ENCODE results near the gene ATG9A. TPM values are rescaled to one million over a fixed set of nuclear protein-coding genes. Genes with fewer than 3 reads are reported as not detected.

Gene ATG9A
- total and polyA plus RNA-seq, 7 donors = 7.6 to 40.6 (median 29.6) TPM

- 94% methylated on average over 10 of the region's 10 CpGs for WGBS, 2 donors
- Histone ChIP-seq H3K27ac (peak overlapping the region; percentile 87 to 97 (median 92)), H3K4me1 (peaks cover 0 to 53% (median 53%) of the 10 kb centered on the region in 4 donors), H3K27me3 (no peaks in the 10 kb centered on the region), H3K4me3 (no peak overlapping the region), H3K36me3 (peaks cover 0 to 39% (median 8%) of the 10 kb centered on the region in 4 donors), H3K9me3 (no peaks in the 10 kb centered on the region)
- TF ChIP-seq POLR2AphosphoS5 (IDR thresholded peaks at IDR 0.05) (no peak), EP300 (IDR thresholded peaks at IDR 0.05) (no peak), POLR2A (IDR thresholded peaks at IDR 0.05) (no peak)
- TF ChIP-seq, protein P1, sequence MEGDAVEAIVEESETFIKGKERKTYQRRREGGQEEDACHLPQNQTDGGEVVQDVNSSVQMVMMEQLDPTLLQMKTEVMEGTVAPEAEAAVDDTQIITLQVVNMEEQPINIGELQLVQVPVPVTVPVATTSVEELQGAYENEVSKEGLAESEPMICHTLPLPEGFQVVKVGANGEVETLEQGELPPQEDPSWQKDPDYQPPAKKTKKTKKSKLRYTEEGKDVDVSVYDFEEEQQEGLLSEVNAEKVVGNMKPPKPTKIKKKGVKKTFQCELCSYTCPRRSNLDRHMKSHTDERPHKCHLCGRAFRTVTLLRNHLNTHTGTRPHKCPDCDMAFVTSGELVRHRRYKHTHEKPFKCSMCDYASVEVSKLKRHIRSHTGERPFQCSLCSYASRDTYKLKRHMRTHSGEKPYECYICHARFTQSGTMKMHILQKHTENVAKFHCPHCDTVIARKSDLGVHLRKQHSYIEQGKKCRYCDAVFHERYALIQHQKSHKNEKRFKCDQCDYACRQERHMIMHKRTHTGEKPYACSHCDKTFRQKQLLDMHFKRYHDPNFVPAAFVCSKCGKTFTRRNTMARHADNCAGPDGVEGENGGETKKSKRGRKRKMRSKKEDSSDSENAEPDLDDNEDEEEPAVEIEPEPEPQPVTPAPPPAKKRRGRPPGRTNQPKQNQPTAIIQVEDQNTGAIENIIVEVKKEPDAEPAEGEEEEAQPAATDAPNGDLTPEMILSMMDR (IDR thresholded peaks at IDR 0.05) = no peak
- no peak for DNase-seq
- intact Hi-C loops (cut with DNase I) = no loop called here
These were observed 17.1 kb upstream of the ATG9A start for GRCh38 chr2:219246559-219246958.

- peak overlapping the region; percentile 87 to 97 (median 92) for H3K27ac ChIP-seq
- intact Hi-C loops (cut with DNase I) = loop anchor here (2.0 kb wide), 1 partner anchor 15 kb away; no protein-coding TSS in a partner anchor
- WGBS, 2 donors = 5 to 14% methylated on average over 10 of the region's 10 CpGs
- H3K9me3 ChIP-seq = no peaks in the 10 kb centered on the region
- H3K4me1 ChIP-seq = peaks cover 0 to 51% (median 49%) of the 10 kb centered on the region in 4 donors
- peaks cover 0 to 32% (median 8%) of the 10 kb centered on the region in 4 donors for H3K36me3 ChIP-seq
- H3K4me3 ChIP-seq = peak overlapping the region; percentile 62 to 89 (median 74)
- no peak for DNase-seq
- TF ChIP-seq POLR2AphosphoS5 (IDR thresholded peaks at IDR 0.05) = no peak
- TF ChIP-seq, protein P1 (IDR thresholded peaks at IDR 0.05) = no peak
- TF ChIP-seq POLR2A (IDR thresholded peaks at IDR 0.05) = no peak
- no peak for TF ChIP-seq EP300 (IDR thresholded peaks at IDR 0.05)
- no peaks in the 10 kb centered on the region for H3K27me3 ChIP-seq
These were observed 16.4 kb upstream of the ATG9A start for GRCh38 chr2:219245899-219246230.

DNA sequence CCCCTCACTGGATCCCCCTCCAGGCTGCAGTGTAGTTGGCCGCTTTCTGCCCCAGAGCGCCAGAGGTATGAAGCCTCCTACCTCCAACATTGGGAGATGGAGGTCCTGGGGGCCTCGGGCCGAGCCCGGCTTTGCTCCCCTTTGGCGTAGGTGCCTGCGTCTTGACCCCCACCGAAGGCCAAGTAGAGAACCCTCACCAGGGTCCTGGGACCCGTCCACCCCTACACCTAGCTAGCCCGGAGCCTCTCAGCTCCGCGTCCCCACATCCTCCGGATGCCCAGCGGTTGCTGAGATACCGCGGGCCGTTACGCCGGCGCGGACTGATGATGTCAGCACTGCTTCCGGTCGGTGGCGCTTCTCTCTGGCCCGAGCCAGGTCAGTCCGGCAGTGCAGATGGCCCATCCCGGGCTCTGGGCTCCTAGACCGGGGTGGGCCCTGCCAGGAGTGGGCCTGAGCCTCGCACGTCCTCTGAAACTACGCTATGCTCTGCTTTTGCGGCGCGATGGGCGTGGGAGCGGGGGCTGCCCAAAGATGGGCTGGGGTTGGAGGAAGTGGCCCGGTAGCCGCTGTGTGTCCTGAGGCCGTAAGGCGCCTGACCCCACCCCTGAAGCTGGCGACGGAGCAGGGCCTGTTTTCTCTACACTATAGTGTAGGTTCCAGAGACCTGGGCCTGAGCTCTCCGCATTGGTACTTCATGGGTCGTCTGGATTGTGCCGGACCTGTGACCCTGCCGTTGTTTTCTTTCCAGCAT, 15.9 kb upstream of the ATG9A start, which contains the start of the genes GLB1L and STK16:
Gene GLB1L (minus strand): TSS at position 297 of the 751 bp plus-strand sequence. CDS start 1,871 bp downstream, outside the sequence.
Gene STK16 (plus strand): TSS at position 332 of the 751 bp plus-strand sequence. CDS start 521 bp downstream, outside the sequence.
- peak within 1 kb of the TSS; percentile 87 to 97 (median 92) for H3K27ac ChIP-seq
- H3K36me3 ChIP-seq = peaks cover 0 to 26% (median 8%) of the 10 kb centered on the region in 4 donors
- H3K4me1 ChIP-seq = peaks cover 0 to 47% (median 44%) of the 10 kb centered on the region in 4 donors
- intact Hi-C loops (cut with DNase I) = loop anchor here (2.0 kb wide), 1 partner anchor 15 kb away; no protein-coding TSS in a partner anchor
- H3K9me3 ChIP-seq = no peaks in the 10 kb centered on the region
- peak within 1 kb of the TSS; percentile 62 to 89 (median 74) for H3K4me3 ChIP-seq
- peak; percentile 97 for DNase-seq
- TF ChIP-seq, protein P1 (IDR thresholded peaks at IDR 0.05) = no peak
- peak; percentile 91 to 97 (median 95) for TF ChIP-seq POLR2AphosphoS5 (IDR thresholded peaks at IDR 0.05)
- peak; percentile 83 for TF ChIP-seq POLR2A (IDR thresholded peaks at IDR 0.05)
- TF ChIP-seq EP300 (IDR thresholded peaks at IDR 0.05) = peak in 1 of 4 donors; percentile 59
- 1% methylated on average over 46 of the region's 46 CpGs for WGBS, 2 donors
- H3K27me3 ChIP-seq = no peaks in the 10 kb centered on the region

DNA sequence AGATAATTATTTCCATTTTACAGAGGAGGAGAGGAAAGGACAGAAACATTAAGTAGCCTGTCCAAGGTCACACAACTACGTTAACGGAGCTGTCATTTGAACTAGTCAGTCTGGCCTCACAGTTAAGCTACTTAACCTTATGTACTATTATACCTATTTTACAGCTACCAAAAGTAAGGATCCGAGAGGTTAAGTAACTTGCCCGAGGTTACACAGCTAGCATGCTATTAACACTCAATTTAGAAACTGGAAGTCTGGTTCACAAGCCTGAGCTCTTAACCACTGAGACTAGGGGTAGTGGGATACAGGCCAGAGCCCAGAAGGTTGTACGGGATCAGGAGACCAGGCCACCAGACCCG, 15.3 kb upstream of the ATG9A start:
- TF ChIP-seq, protein P1 (IDR thresholded peaks at IDR 0.05) = no peak
- no peak for TF ChIP-seq POLR2A (IDR thresholded peaks at IDR 0.05)
- TF ChIP-seq POLR2AphosphoS5 (IDR thresholded peaks at IDR 0.05) = no peak
- no peak for TF ChIP-seq EP300 (IDR thresholded peaks at IDR 0.05)
- 24 to 40% methylated on average over 6 of the region's 6 CpGs for WGBS, 2 donors
- peak overlapping the region; percentile 62 to 89 (median 74) for H3K4me3 ChIP-seq

More for the DNA sequence above, 15.3 kb upstream of the ATG9A start:
- Histone ChIP-seq H3K36me3 (peaks cover 0 to 29% (median 8%) of the 10 kb centered on the region in 4 donors), H3K4me1 (peaks cover 0 to 41% (median 38%) of the 10 kb centered on the region in 4 donors), H3K9me3 (no peaks in the 10 kb centered on the region), H3K27ac (peak overlapping the region; percentile 87 to 97 (median 92)), H3K27me3 (no peaks in the 10 kb centered on the region)
- DNase-seq = no peak
- intact Hi-C loops (cut with DNase I) = loop anchor here (2.0 kb wide), 1 partner anchor 14 kb away; no protein-coding TSS in a partner anchor

Data from sigmoid colon (tissue), 7 donors.